Suprapubic skin (tissue), 4 donors: ENCODE results near the gene MAPK8IP2. TPM values are rescaled to one million over a fixed set of nuclear protein-coding genes. Genes with fewer than 3 reads are reported as not detected.
"Not testable (repeated sequence)": the region's sequence is repeated elsewhere in the genome, so short reads cannot be mapped to it uniquely, and the experiment has no call there.

ENCODE experiments used
- DNase-seq, 2 donors: peaks; one replicate each; pipeline ENCODE4 v3.0.0-alpha.2; 2019; ENCODE audit warnings: low spot score in 2 of 2
- H3K27ac ChIP-seq: fragments of 200-600 bp; sonication (generic); one replicate; pipeline ENCODE4 v1.5.1; 2019
- H3K27me3 ChIP-seq: fragments of 200-600 bp; sonication (generic); one replicate; pipeline ENCODE4 v1.5.1; 2019
- H3K36me3 ChIP-seq: fragments of 200-600 bp; sonication (generic); one replicate; pipeline ENCODE4 v1.5.1; 2019
- H3K4me1 ChIP-seq: fragments of 200-600 bp; sonication (generic); one replicate; pipeline ENCODE4 v1.5.1; 2019
- H3K4me3 ChIP-seq: fragments of 200-600 bp; sonication (generic); one replicate; pipeline ENCODE4 v1.5.1; 2019; ENCODE audit warnings: mild to moderate bottlenecking
- H3K9me3 ChIP-seq: fragments of 200-600 bp; sonication (generic); one replicate; pipeline ENCODE4 v1.5.1; 2019
- CTCF ChIP-seq, 2 donors: fragments of 200-600 bp in 1 of 2; fragments of 450-650 bp in 1 of 2; sonication (generic) in 1 of 2; IDR thresholded peaks; one replicate each; pipeline ENCODE4 v1.5.1; 2016 to 2019; ENCODE audit warnings: antibody characterized with exemption in 2 of 2, mild to moderate bottlenecking in 1 of 2, moderate library complexity in 1 of 2
- EP300 ChIP-seq: sonication (generic); formaldehyde crosslinking; IDR thresholded peaks from one replicate; pipeline ENCODE4 v1.6.1; 2017; ENCODE audit warnings: antibody characterized with exemption
- POLR2A ChIP-seq, 2 donors: fragments of 450-650 bp; IDR thresholded peaks; one replicate each; pipeline ENCODE4 v1.6.1; 2017; ENCODE audit warnings: antibody characterized with exemption in 2 of 2, mild to moderate bottlenecking in 2 of 2, moderate library complexity in 2 of 2
- POLR2AphosphoS5 ChIP-seq, 3 donors: sonication (generic); formaldehyde crosslinking; IDR thresholded peaks; one replicate each; pipeline ENCODE4 v1.6.1; 2017; ENCODE audit warnings: antibody characterized with exemption in 3 of 3
- WGBS: methylation state at CpG from one replicate; pipeline ENCODE4 v1.1.5; 2018; 5-methylcytosine and 5-hydroxymethylcytosine counted together
- total RNA-seq, 4 donors: library from RNA; depleted of rRNA; stranded (reverse); fragments of >200 nt; gene quantifications; one replicate each; pipeline ENCODE4 v1.1.0, GENCODE V29; 2016

The MAPK8IP2 gene
- total RNA-seq, 4 donors from 2014 or later: 2.6 to 4.4 (median 3.7) TPM

DNA sequence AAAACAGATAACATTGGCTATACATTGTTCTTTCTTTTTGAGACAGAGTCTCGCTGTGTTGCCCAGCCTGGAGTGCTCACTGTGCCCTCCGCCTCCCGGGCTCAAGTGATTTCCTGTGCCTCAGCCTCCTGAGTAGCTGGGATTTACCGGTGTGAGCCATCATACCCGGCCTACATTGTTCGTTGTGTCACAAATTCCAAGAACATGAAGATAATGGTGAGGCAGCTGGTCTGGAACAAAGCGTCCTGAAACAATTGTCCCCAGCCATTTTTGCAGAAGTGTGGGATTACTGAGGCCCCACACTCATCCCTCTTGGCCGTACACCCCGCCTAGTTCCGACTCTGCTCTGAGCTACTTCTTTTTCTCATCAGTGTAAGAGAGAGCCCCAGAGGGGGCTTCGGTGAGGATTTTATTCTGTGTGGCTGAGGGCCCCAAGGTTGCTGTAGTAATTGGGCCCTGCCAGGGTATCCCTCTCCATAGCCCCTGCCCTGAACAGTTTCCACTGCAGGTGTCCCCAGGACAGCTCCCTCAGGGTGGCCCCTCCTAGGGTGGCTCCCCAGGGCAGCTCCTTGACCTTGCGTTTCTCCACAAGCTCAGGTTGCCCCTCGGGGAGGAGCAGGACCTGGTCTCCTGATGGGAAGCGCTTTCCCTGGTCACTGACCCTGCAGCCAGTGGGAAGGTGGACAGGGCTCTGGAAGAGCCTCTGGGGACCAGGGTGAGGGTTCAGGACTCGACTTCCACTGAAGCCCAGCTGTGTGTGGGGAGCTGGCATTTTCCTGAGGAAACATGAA, 40.5 kb downstream of the MAPK8IP2 start:
- TF ChIP-seq POLR2A (IDR thresholded peaks at IDR 0.05): no peak
- TF ChIP-seq CTCF (IDR thresholded peaks at IDR 0.05): no peak
- TF ChIP-seq POLR2AphosphoS5 (IDR thresholded peaks at IDR 0.05): no peak
- TF ChIP-seq EP300: no peak
- no peak overlapping the region for H3K4me3 ChIP-seq
- peak in 1 of 2 donors; percentile 72 for DNase-seq
- WGBS: 74% methylated on average over 13 of the region's 15 CpGs
- H3K9me3 ChIP-seq: no peaks in the 10 kb centered on the region
- peaks cover 13% of the 10 kb centered on the region for H3K4me1 ChIP-seq
- peaks cover 43% of the 10 kb centered on the region for H3K27me3 ChIP-seq
- H3K36me3 ChIP-seq: no peaks in the 10 kb centered on the region
- H3K27ac ChIP-seq: peak overlapping the region; percentile 4

GRCh38 chr22:50641696-50642607, 41.4 kb downstream of the MAPK8IP2 start:
- no peak overlapping the region for H3K27ac ChIP-seq

GRCh38 chr22:50643021-50643820, 42.6 kb downstream of the MAPK8IP2 start:
- not testable (repeated sequence) for H3K9me3 ChIP-seq, H3K4me3 ChIP-seq, H3K27ac ChIP-seq, H3K36me3 ChIP-seq
- 87% methylated on average over 16 of the region's 17 CpGs for WGBS
- peak in 1 of 2 donors; percentile 50 for DNase-seq
- peaks cover 13% of the 10 kb centered on the region for H3K4me1 ChIP-seq
- H3K27me3 ChIP-seq: peaks cover 47% of the 10 kb centered on the region

More at GRCh38 chr22:50641696-50642607, 41.4 kb downstream of the MAPK8IP2 start:
- Histone ChIP-seq H3K9me3 (no peaks in the 10 kb centered on the region), H3K36me3 (no peaks in the 10 kb centered on the region), H3K27me3 (peaks cover 47% of the 10 kb centered on the region), H3K4me1 (peaks cover 13% of the 10 kb centered on the region), H3K4me3 (no peak overlapping the region)
- 34% methylated on average over 2 of the region's 17 CpGs for WGBS
- DNase-seq: peak in 1 of 2 donors; percentile 69
- TF ChIP-seq POLR2A (IDR thresholded peaks at IDR 0.05): no peak
- TF ChIP-seq POLR2AphosphoS5 (IDR thresholded peaks at IDR 0.05): no peak
- no peak for TF ChIP-seq EP300
- TF ChIP-seq CTCF (IDR thresholded peaks at IDR 0.05): no peak

DNA sequence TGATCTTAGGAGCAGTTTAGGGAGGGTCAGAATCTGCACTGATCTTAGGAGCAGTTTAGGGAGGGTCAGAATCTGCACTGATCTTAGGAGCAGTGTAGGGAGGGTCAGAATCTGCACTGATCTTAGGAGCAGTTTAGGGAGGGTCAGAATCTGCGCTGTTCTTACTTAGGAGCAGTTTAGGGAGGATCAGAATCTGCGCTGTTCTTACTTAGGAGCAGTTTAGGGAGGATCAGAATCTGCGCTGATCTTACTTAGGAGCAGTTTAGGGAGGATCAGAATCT, 43.2 kb downstream of the MAPK8IP2 start:
- H3K4me3 ChIP-seq, H3K9me3 ChIP-seq, H3K36me3 ChIP-seq, H3K27ac ChIP-seq: not testable (repeated sequence)
- WGBS: 50% methylated on average over 3 of the region's 3 CpGs
- Histone ChIP-seq H3K27me3 (peaks cover 47% of the 10 kb centered on the region), H3K4me1 (peaks cover 13% of the 10 kb centered on the region)
- DNase-seq: peak in 1 of 2 donors; percentile 34

DNA sequence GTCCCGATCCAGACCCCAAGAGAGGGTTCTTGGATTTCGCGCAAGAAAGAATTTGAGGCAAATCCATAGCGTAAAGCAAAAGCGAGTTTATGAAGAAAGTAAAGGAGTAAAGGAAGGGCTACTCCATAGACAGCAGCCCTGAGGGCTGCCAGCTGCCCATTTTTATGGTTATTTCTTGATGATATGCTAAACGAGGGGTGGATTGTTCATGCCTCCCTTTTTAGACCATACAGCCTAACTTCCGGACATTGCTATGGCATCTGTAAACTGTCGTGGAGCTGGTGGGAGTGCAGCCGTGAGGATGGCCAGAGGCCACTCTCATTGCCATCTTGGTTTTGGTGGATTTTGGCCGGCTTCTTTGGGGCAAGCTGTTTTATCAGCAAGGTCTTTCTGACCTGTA, 52.7 kb downstream of the MAPK8IP2 start:
- Histone ChIP-seq H3K27me3 (peaks cover 29% of the 10 kb centered on the region), H3K9me3 (no peaks in the 10 kb centered on the region), H3K36me3 (no peaks in the 10 kb centered on the region), H3K27ac (no peak overlapping the region), H3K4me1 (no peaks in the 10 kb centered on the region), H3K4me3 (no peak overlapping the region)
- DNase-seq: no peak
- TF ChIP-seq CTCF (IDR thresholded peaks at IDR 0.05) (no peak), POLR2A (IDR thresholded peaks at IDR 0.05) (no peak), POLR2AphosphoS5 (IDR thresholded peaks at IDR 0.05) (no peak), EP300 (no peak)
- 86% methylated on average over 10 of the region's 10 CpGs for WGBS

- H3K27ac ChIP-seq, H3K4me3 ChIP-seq, H3K36me3 ChIP-seq, H3K4me1 ChIP-seq, H3K9me3 ChIP-seq: not testable (repeated sequence)
- peak in 1 of 2 donors; percentile 40 for DNase-seq
- WGBS: 87% methylated on average over 6 of the region's 6 CpGs
- peaks cover 30% of the 10 kb centered on the region for H3K27me3 ChIP-seq
Observed at GRCh38 chr22:50654664-50655063, 54.1 kb downstream of the MAPK8IP2 start.
